Astrocyte (in vitro differentiated cells and primary cell): ENCODE results near the gene MOCS2. TPM values are rescaled to one million over a fixed set of nuclear protein-coding genes. Genes with fewer than 3 reads are reported as not detected.

Experiments
- DNase-seq: peaks from one replicate; pipeline ENCODE4 v3.0.0-alpha.2; 2010; ENCODE audit warnings: low read depth
- FAIRE-seq: peaks from 2 replicates; lab custom pipeline; 2011; peaks lifted over from hg19 to GRCh38; lab: Jason Lieb, UNC
- H2AFZ ChIP-seq: 2 replicates; pipeline ENCODE4 v1.6.0; 2012; ENCODE audit warnings: low read depth, low read length, inconsistent platforms
- H3K27ac ChIP-seq: 2 replicates; pipeline ENCODE4 v1.5.1; 2011; ENCODE audit warnings: low read depth, low read length, inconsistent platforms
- H3K27me3 ChIP-seq: 2 replicates; pipeline ENCODE4 v1.6.0; 2011; ENCODE audit warnings: low read length, inconsistent platforms; ENCODE audit not compliant: insufficient read depth
- H3K36me3 ChIP-seq: 2 replicates; pipeline ENCODE4 v1.5.1; 2011; ENCODE audit warnings: low read length, inconsistent platforms; ENCODE audit not compliant: insufficient read depth
- H3K4me1 ChIP-seq: 2 replicates; pipeline ENCODE4 v1.5.1; 2011; ENCODE audit warnings: low read length, inconsistent platforms; ENCODE audit not compliant: insufficient read depth
- H3K4me2 ChIP-seq: 2 replicates; pipeline ENCODE4 v1.6.0; 2012; ENCODE audit warnings: low read length, inconsistent platforms
- H3K4me3 ChIP-seq: 2 replicates; pipeline ENCODE4 v1.5.1; 2011; ENCODE audit warnings: low read depth, mild to moderate bottlenecking, low read length, inconsistent platforms; ENCODE audit not compliant: insufficient read depth
- H3K79me2 ChIP-seq: 2 replicates; pipeline ENCODE4 v1.6.0; 2012; ENCODE audit warnings: mild to moderate bottlenecking, low read length, inconsistent platforms; ENCODE audit not compliant: insufficient read depth
- H3K9ac ChIP-seq: 2 replicates; pipeline ENCODE4 v1.6.0; 2012; ENCODE audit warnings: mild to moderate bottlenecking, low read length, inconsistent platforms
- H3K9me3 ChIP-seq: 2 replicates; pipeline ENCODE4 v1.5.1; 2012; ENCODE audit warnings: low read depth, mild to moderate bottlenecking, low read length, inconsistent platforms; ENCODE audit not compliant: insufficient read depth
- H4K20me1 ChIP-seq: 2 replicates; pipeline ENCODE4 v1.6.0; 2012; ENCODE audit warnings: low read length, inconsistent platforms; ENCODE audit not compliant: insufficient read depth
- H3K27ac Mint-ChIP-seq: one replicate; pipeline ENCODE4 v1.8.0; 2021; ENCODE audit warnings: mild to moderate bottlenecking, mixed read lengths; ENCODE audit not compliant: unreplicated experiment
- H3K27me3 Mint-ChIP-seq: one replicate; pipeline ENCODE4 v1.8.0; 2021; ENCODE audit warnings: low read depth, mixed read lengths; ENCODE audit not compliant: unreplicated experiment
- H3K36me3 Mint-ChIP-seq: one replicate; pipeline ENCODE4 v1.8.0; 2021; ENCODE audit warnings: low read depth, mixed read lengths; ENCODE audit not compliant: unreplicated experiment
- H3K4me1 Mint-ChIP-seq: one replicate; pipeline ENCODE4 v1.8.0; 2021; ENCODE audit warnings: low read depth, mixed read lengths; ENCODE audit not compliant: unreplicated experiment
- H3K4me3 Mint-ChIP-seq: one replicate; pipeline ENCODE4 v1.8.0; 2021; ENCODE audit warnings: mild to moderate bottlenecking, moderate library complexity, mixed read lengths; ENCODE audit not compliant: unreplicated experiment
- H3K9me3 Mint-ChIP-seq: one replicate; pipeline ENCODE4 v1.8.0; 2021; ENCODE audit warnings: mild to moderate bottlenecking, mixed read lengths; ENCODE audit not compliant: unreplicated experiment
- EZH2 ChIP-seq: IDR thresholded peaks from 2 replicates; pipeline ENCODE4 v1.6.1; 2012; ENCODE audit warnings: mild to moderate bottlenecking, low read length, inconsistent platforms; ENCODE audit not compliant: insufficient read depth
- total RNA-seq: library from RNA; stranded (reverse); gene quantifications from 2 replicates; pipeline ENCODE4 v1.2.1, GENCODE V29; 2021
- TF ChIP-seq, protein P1 (sequence below): IDR thresholded peaks from 2 replicates; pipeline ENCODE4 v1.5.1; 2011; ENCODE audit warnings: low read depth, mild to moderate bottlenecking, inconsistent platforms, low read length, moderate library complexity; ENCODE audit not compliant: insufficient read depth

MOCS2 gene
- total RNA-seq, 1 donor from 2014 or later: 42.7 TPM

GRCh38 chr5:53063791-53064190, 45.8 kb downstream of the MOCS2 start:
- H3K4me3 Mint-ChIP-seq: no peak overlapping the region
- H3K9me3 Mint-ChIP-seq: no peaks in the 10 kb centered on the region
- Histone ChIP-seq H2AFZ (no peak overlapping the region), H3K4me3 (no peak overlapping the region), H3K4me2 (no peak overlapping the region), H3K36me3 (peaks cover 47% of the 10 kb centered on the region), H4K20me1 (no peaks in the 10 kb centered on the region), H3K9me3 (no peaks in the 10 kb centered on the region), H3K79me2 (no peaks in the 10 kb centered on the region), H3K9ac (no peak overlapping the region), H3K27me3 (no peaks in the 10 kb centered on the region), H3K4me1 (no peaks in the 10 kb centered on the region), H3K27ac (no peak overlapping the region)
- no peak for TF ChIP-seq EZH2
- TF ChIP-seq, protein P1, sequence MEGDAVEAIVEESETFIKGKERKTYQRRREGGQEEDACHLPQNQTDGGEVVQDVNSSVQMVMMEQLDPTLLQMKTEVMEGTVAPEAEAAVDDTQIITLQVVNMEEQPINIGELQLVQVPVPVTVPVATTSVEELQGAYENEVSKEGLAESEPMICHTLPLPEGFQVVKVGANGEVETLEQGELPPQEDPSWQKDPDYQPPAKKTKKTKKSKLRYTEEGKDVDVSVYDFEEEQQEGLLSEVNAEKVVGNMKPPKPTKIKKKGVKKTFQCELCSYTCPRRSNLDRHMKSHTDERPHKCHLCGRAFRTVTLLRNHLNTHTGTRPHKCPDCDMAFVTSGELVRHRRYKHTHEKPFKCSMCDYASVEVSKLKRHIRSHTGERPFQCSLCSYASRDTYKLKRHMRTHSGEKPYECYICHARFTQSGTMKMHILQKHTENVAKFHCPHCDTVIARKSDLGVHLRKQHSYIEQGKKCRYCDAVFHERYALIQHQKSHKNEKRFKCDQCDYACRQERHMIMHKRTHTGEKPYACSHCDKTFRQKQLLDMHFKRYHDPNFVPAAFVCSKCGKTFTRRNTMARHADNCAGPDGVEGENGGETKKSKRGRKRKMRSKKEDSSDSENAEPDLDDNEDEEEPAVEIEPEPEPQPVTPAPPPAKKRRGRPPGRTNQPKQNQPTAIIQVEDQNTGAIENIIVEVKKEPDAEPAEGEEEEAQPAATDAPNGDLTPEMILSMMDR: no peak
- no peaks in the 10 kb centered on the region for H3K27me3 Mint-ChIP-seq
- H3K36me3 Mint-ChIP-seq: no peaks in the 10 kb centered on the region
- no peak overlapping the region for H3K27ac Mint-ChIP-seq
- DNase-seq (no peak), FAIRE-seq (peak; percentile 34)
- H3K4me1 Mint-ChIP-seq: peaks cover 3% of the 10 kb centered on the region

DNA sequence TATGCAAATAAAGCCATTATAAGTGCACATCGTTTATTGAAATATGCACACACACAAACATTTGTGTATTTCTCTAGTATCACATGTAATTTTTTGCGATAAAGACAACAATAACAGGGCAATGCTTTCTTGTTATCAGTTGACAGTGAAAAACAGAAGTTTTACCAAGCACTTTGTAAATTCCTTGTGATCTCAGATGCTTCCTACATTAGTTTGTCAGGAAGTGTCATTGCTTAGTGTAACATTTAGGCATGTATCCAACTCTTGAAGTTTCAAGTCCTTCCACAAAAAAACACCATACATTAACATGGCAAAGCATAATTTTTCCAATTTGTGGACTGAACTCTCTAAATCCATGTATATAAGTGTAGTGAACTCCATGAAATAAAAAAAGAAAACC, 46.4 kb downstream of the MOCS2 start:
- Histone ChIP-seq H3K36me3 (peaks cover 47% of the 10 kb centered on the region), H3K27ac (no peak overlapping the region), H3K4me2 (peak overlapping the region; percentile 17), H3K9ac (no peak overlapping the region), H3K79me2 (no peaks in the 10 kb centered on the region), H3K9me3 (no peaks in the 10 kb centered on the region), H3K4me3 (no peak overlapping the region), H4K20me1 (no peaks in the 10 kb centered on the region), H3K27me3 (no peaks in the 10 kb centered on the region), H3K4me1 (no peaks in the 10 kb centered on the region), H2AFZ (no peak overlapping the region)
- DNase-seq (no peak), FAIRE-seq (peak; percentile 60)
- Mint-ChIP-seq H3K9me3 (no peaks in the 10 kb centered on the region), H3K4me3 (no peak overlapping the region), H3K36me3 (no peaks in the 10 kb centered on the region), H3K27me3 (no peaks in the 10 kb centered on the region), H3K4me1 (peaks cover 3% of the 10 kb centered on the region), H3K27ac (no peak overlapping the region)
- TF ChIP-seq EZH2: no peak
- TF ChIP-seq, protein P1: no peak

DNA sequence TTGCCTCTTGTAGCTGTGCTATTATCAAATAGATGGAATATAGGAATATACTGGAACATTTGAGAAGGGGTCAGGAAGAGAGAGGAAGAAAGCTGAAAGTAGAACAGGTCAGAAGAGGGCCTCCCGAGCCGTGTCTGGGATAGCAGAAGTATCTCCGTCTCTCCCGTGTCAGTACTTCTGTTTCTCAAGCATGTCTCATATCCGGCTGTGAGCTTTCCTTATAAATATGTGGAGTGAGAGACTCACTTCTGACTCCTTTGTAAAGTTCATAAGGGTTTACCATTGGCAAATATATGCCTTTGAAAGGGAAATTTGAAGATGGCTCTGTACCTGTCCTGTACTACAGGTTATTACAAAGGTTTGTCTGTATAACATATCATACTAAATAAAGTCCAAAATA, 50.3 kb downstream of the MOCS2 start:
- no peak for FAIRE-seq
- H3K79me2 ChIP-seq: no peaks in the 10 kb centered on the region
- no peak for TF ChIP-seq EZH2
- TF ChIP-seq, protein P1: no peak

More for the DNA sequence above, 50.3 kb downstream of the MOCS2 start:
- Mint-ChIP-seq H3K27me3 (no peaks in the 10 kb centered on the region), H3K4me1 (peaks cover 3% of the 10 kb centered on the region), H3K4me3 (no peak overlapping the region), H3K27ac (no peak overlapping the region), H3K9me3 (no peaks in the 10 kb centered on the region), H3K36me3 (no peaks in the 10 kb centered on the region)
- Histone ChIP-seq H3K27me3 (no peaks in the 10 kb centered on the region), H2AFZ (no peak overlapping the region), H3K4me1 (no peaks in the 10 kb centered on the region), H3K9me3 (no peaks in the 10 kb centered on the region), H3K9ac (no peak overlapping the region), H3K36me3 (peaks cover 40% of the 10 kb centered on the region), H3K4me2 (no peak overlapping the region), H3K4me3 (no peak overlapping the region), H4K20me1 (no peaks in the 10 kb centered on the region), H3K27ac (no peak overlapping the region)
- DNase-seq: no peak
